Karpas-422 (cell line): ENCODE data around the gene TIAM1. TPM values are rescaled to one million over a fixed set of nuclear protein-coding genes. Genes with fewer than 3 reads are reported as not detected.

Experiments
- DNase-seq: peaks from one replicate; pipeline ENCODE4 v3.0.0-alpha.2; 2015
- H2AFZ ChIP-seq: fragments of 200-600 bp; sonication (generic); 2 replicates; pipeline ENCODE4 v1.6.1; 2014; ENCODE audit warnings: antibody characterized with exemption, low read length, mixed read lengths
- H3K27ac ChIP-seq: fragments of 200-600 bp; sonication (generic); 2 replicates; pipeline ENCODE4 v1.5.1; 2014; ENCODE audit warnings: mild to moderate bottlenecking, low read length, moderate library complexity
- H3K27me3 ChIP-seq: fragments of 200-600 bp; sonication (generic); 2 replicates; pipeline ENCODE4 v1.6.1; 2014; ENCODE audit warnings: low read length, mixed read lengths
- H3K36me3 ChIP-seq: fragments of 200-600 bp; sonication (generic); 2 replicates; pipeline ENCODE4 v1.6.1; 2014; ENCODE audit warnings: low read length, mixed read lengths; ENCODE audit not compliant: insufficient read depth
- H3K4me1 ChIP-seq: fragments of 200-600 bp; sonication (generic); 2 replicates; pipeline ENCODE4 v1.6.1; 2014; ENCODE audit warnings: mild to moderate bottlenecking, low read length, mixed read lengths
- H3K4me2 ChIP-seq: fragments of 200-600 bp; sonication (generic); 2 replicates; pipeline ENCODE4 v1.6.1; 2014; ENCODE audit warnings: low read length, low read depth, mild to moderate bottlenecking; ENCODE audit not compliant: poor library complexity, severe bottlenecking
- H3K4me3 ChIP-seq: fragments of 200-600 bp; sonication (generic); 2 replicates; pipeline ENCODE4 v1.5.1; 2014; ENCODE audit warnings: mild to moderate bottlenecking, antibody characterized with exemption, low read length, mixed read lengths
- H3K79me2 ChIP-seq: fragments of 200-600 bp; sonication (generic); 2 replicates; pipeline ENCODE4 v1.6.1; 2014; ENCODE audit warnings: mild to moderate bottlenecking, low read length, mixed read lengths
- H3K9ac ChIP-seq: fragments of 200-600 bp; sonication (generic); 2 replicates; pipeline ENCODE4 v1.6.0; 2014; ENCODE audit warnings: low read length
- H3K9me2 ChIP-seq: fragments of 200-600 bp; sonication (generic), shearing (Covaris generic); replicated peaks from 2 replicates; pipeline ENCODE4 v1.6.0; 2014; ENCODE audit warnings: mild to moderate bottlenecking, low read length, moderate library complexity; ENCODE audit not compliant: insufficient read depth
- H3K9me3 ChIP-seq: fragments of 300-700, 200-600 bp; sonication (generic); 2 replicates; pipeline ENCODE4 v1.6.1; 2014; ENCODE audit warnings: low read length, mixed read lengths
- H4K20me1 ChIP-seq: fragments of 200-600 bp; sonication (generic); 2 replicates; pipeline ENCODE4 v1.6.1; 2014; ENCODE audit warnings: mild to moderate bottlenecking, antibody characterized with exemption, low read length, low read depth; ENCODE audit not compliant: insufficient read depth
- total RNA-seq: library from RNA; depleted of rRNA; stranded (reverse); fragments of >200 nt; shearing (Covaris generic); gene quantifications from 2 replicates; pipeline ENCODE4 v1.2.3, GENCODE V29; 2014; ENCODE audit warnings: low replicate concordance

TIAM1 gene
- total RNA-seq, 1 experiment from 2014 or later, result 0.63 TPM

DNA sequence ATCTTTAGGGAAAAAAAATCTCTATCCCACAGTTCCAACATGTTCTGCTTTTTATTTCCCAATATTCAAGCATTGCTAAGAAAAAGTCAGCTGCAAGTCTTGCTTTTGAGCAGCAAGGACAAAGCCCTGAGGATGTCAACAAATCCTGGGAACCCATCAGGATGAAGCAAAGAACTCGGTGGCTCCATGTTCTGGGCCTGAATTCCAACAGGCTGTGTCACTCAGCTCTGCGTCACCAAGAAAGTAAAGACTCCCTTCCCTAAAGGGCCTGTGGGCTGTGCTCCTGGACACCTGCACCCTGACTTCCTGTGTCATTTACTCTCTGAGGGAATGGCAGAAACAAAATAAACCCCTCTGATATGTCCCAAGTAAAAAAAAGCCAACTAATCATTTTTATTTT is 95.5 kb downstream of the TIAM1 start:
- no peaks in the 10 kb centered on the region for H3K27me3 ChIP-seq

DNA sequence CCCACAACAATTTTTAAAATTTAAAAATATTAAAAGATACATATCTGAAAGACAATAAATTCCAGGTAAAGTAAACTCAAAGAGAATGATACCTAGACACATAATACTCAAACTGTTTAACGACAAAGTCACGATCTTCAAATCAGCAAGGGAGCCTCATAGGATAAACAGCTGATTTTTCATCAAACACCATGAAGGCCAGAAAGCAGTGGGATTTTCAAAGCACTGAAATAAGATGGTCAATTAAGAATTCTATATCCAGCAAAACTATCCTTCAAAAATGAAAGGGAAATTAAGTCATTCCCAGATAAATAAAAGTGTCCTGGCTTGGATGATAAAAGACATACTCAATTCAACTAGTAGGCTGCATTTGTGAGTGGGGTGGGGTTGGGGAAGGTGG is 100.5 kb downstream of the TIAM1 start:
- H3K4me2 ChIP-seq, result no peak overlapping the region
- H3K9me3 ChIP-seq, result peaks cover 2% of the 10 kb centered on the region; the same call in 1 of the 2 replicates
- H3K9ac ChIP-seq, result no peak overlapping the region
- H3K4me1 ChIP-seq, result no peaks in the 10 kb centered on the region
- no peaks in the 10 kb centered on the region for H4K20me1 ChIP-seq
- H3K4me3 ChIP-seq, result no peak overlapping the region
- no peak for DNase-seq
- no peaks in the 10 kb centered on the region for H3K79me2 ChIP-seq
- H3K9me2 ChIP-seq, result no peaks in the 10 kb centered on the region
- no peak overlapping the region for H2AFZ ChIP-seq
- H3K36me3 ChIP-seq, result no peaks in the 10 kb centered on the region
- no peak overlapping the region for H3K27ac ChIP-seq
- no peaks in the 10 kb centered on the region for H3K27me3 ChIP-seq

More for the DNA sequence above, 95.5 kb downstream of the TIAM1 start:
- Histone ChIP-seq H3K79me2 (no peaks in the 10 kb centered on the region), H3K9ac (no peak overlapping the region), H3K4me3 (no peak overlapping the region), H3K36me3 (no peaks in the 10 kb centered on the region), H2AFZ (no peak overlapping the region), H3K9me2 (no peaks in the 10 kb centered on the region), H3K27ac (no peak overlapping the region), H3K9me3 (no peaks in the 10 kb centered on the region), H3K4me2 (no peak overlapping the region), H3K4me1 (no peaks in the 10 kb centered on the region), H4K20me1 (no peaks in the 10 kb centered on the region; the same call in 1 of the 2 replicates)
- DNase-seq, result no peak

DNA sequence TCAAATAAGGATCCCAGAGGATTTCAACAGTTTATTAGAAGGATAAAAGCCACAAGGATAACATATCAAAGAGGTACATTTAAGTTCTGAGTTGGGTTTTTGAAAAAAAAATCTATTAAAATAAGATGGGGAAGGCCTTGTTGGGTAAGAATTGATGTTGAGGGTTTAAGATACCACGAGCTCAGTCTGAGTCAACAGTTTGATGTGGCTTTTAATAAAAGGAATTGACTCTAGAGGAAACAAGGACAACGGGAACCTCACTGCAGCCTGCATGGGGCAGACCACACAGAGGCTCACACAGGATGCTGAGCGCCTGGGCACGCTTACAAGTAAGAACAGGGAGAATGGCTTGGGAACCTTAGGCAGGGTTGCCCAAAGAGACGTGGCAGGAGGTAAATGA is 107.5 kb downstream of the TIAM1 start:
- no peak overlapping the region for H3K27ac ChIP-seq
- H2AFZ ChIP-seq, result no peak overlapping the region
- H3K36me3 ChIP-seq, result no peaks in the 10 kb centered on the region
- H3K27me3 ChIP-seq, result no peaks in the 10 kb centered on the region
- peaks cover 2% of the 10 kb centered on the region; the same call in 1 of the 2 replicates for H3K9me3 ChIP-seq
- H3K4me3 ChIP-seq, result no peak overlapping the region
- DNase-seq, result no peak
- no peaks in the 10 kb centered on the region for H3K9me2 ChIP-seq
- H3K79me2 ChIP-seq, result no peaks in the 10 kb centered on the region
- no peaks in the 10 kb centered on the region for H3K4me1 ChIP-seq
- no peaks in the 10 kb centered on the region for H4K20me1 ChIP-seq
- no peak overlapping the region for H3K9ac ChIP-seq
- no peak overlapping the region for H3K4me2 ChIP-seq

DNA sequence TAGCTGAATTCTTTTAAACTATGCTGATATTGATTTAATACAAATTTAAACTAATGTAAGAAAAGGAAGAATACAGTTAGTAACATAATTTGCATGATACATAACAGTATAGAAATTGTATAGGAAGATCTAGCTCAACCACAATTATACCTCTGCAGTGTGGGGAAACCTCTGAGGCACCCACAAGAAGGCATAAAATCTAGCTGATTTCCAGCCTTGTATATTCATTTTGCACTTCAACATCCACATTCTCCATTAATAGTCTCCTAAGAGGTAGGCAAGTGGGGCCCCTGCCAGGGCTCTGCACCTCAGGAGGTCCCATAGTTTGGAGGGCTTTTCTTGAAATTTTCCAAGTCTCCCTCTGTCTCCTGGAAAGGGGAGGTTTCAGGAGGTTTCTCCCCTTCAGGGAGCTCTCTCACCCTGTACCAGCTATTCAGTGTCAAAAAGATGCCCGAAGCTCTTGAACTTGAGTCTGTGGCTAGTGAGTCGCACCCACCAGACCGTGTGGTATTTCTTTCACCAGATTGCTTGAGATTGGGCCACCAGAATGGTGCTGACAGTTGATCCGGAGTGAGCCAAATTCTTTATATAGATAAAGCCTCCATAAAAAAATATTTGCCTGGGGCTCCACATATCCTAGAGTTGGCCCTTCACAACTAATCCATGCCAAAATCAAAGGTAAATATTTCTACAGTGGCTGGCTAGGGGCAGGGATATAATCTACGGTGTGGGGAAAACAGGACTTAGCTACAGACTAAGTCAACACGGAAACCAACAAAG is 108.2 kb downstream of the TIAM1 start:
- no peaks in the 10 kb centered on the region for H3K36me3 ChIP-seq
- no peak overlapping the region for H2AFZ ChIP-seq
- no peaks in the 10 kb centered on the region for H4K20me1 ChIP-seq
- no peak overlapping the region for H3K27ac ChIP-seq
- no peaks in the 10 kb centered on the region for H3K9me2 ChIP-seq
- no peak overlapping the region for H3K9ac ChIP-seq
- no peaks in the 10 kb centered on the region for H3K4me1 ChIP-seq
- no peak overlapping the region for H3K4me3 ChIP-seq
- no peaks in the 10 kb centered on the region for H3K27me3 ChIP-seq
- no peak overlapping the region for H3K4me2 ChIP-seq
- no peaks in the 10 kb centered on the region; the same call in 1 of the 2 replicates for H3K9me3 ChIP-seq
- H3K79me2 ChIP-seq, result no peaks in the 10 kb centered on the region
- DNase-seq, result peak; percentile 19

DNA sequence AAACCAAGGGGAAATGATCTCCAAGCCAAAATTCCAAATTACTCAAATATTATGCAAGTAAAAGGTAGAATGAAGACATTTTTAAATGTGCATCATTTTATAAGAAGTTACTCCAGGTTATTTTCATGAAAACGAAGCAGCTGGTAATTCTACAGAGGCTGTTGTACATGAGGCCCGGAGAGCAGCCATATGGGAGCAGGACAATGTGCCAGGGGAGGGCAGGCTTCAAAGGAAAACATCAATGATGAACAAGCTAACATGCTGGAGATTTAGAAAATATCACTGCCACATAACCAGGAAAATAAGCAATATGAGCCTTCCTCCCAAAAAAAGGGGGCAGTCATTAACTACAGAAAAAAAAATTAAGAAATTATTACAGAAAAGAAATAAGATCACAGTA is 109.1 kb downstream of the TIAM1 start:
- no peak overlapping the region for H3K4me2 ChIP-seq
- DNase-seq, result no peak
- no peak overlapping the region for H2AFZ ChIP-seq
- no peaks in the 10 kb centered on the region for H3K9me2 ChIP-seq
- no peak overlapping the region for H3K9ac ChIP-seq
- H3K27me3 ChIP-seq, result no peaks in the 10 kb centered on the region
- H3K4me1 ChIP-seq, result no peaks in the 10 kb centered on the region
- H3K27ac ChIP-seq, result no peak overlapping the region
- no peak overlapping the region for H3K4me3 ChIP-seq
- no peaks in the 10 kb centered on the region for H3K79me2 ChIP-seq
- no peaks in the 10 kb centered on the region for H3K36me3 ChIP-seq
- H3K9me3 ChIP-seq, result no peaks in the 10 kb centered on the region
- H4K20me1 ChIP-seq, result no peaks in the 10 kb centered on the region

DNA sequence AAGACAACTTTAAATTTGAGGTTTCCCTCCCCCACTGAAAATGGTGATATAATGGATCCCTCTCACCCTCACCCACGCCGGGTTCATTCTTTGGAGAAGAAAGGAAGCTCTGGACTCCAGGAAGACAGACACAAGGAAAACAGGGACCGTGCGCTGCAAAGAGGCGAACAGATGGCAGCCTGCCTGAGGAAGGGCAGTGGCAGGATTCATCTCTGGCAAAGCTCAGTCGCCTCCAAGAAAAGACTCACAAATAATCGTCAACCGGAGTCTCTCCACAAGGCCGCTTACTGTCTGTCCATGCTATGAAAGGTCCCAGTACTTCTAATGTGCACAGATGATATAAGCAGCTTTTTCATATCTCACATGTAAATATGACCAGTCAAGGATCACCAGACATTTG is 110.3 kb downstream of the TIAM1 start:
- H3K27me3 ChIP-seq, result no peaks in the 10 kb centered on the region
- no peak overlapping the region for H3K4me3 ChIP-seq
- H3K9me3 ChIP-seq, result no peaks in the 10 kb centered on the region
- no peak overlapping the region for H3K9ac ChIP-seq
- no peaks in the 10 kb centered on the region for H3K9me2 ChIP-seq
- H3K4me2 ChIP-seq, result no peak overlapping the region
- H2AFZ ChIP-seq, result no peak overlapping the region
- no peaks in the 10 kb centered on the region for H4K20me1 ChIP-seq
- no peak overlapping the region for H3K27ac ChIP-seq
- H3K4me1 ChIP-seq, result no peaks in the 10 kb centered on the region
- no peaks in the 10 kb centered on the region for H3K36me3 ChIP-seq
- peak; percentile 5 for DNase-seq
- H3K79me2 ChIP-seq, result no peaks in the 10 kb centered on the region

DNA sequence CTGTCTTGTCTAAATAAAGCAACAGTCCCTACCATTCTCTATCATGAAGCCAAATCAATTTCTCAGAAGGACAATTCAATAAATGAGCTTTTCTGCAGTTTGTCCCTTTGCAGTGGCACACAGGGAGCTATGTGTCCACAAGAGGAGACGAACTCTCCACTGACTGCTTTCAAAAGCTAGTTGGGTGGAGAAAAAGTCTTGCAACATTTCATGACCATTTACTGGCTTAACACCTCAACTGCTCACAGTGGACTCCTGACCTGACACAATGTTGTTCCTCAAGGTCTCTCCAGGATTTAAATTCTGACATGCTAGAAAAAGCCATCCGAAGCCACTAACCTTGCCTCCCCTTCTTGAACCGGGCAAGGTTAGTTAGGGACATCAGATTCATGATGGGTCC is 111.7 kb downstream of the TIAM1 start:
- H3K27me3 ChIP-seq, result no peaks in the 10 kb centered on the region
- no peak overlapping the region for H3K4me2 ChIP-seq
- no peaks in the 10 kb centered on the region for H3K9me3 ChIP-seq
- H3K4me1 ChIP-seq, result no peaks in the 10 kb centered on the region
- H3K36me3 ChIP-seq, result no peaks in the 10 kb centered on the region
- no peak overlapping the region for H3K27ac ChIP-seq
- DNase-seq, result peak; percentile 7
- H3K9ac ChIP-seq, result no peak overlapping the region
- no peak overlapping the region for H2AFZ ChIP-seq
- H3K9me2 ChIP-seq, result no peaks in the 10 kb centered on the region
- H3K79me2 ChIP-seq, result no peaks in the 10 kb centered on the region
- no peaks in the 10 kb centered on the region for H4K20me1 ChIP-seq
- H3K4me3 ChIP-seq, result no peak overlapping the region

DNA sequence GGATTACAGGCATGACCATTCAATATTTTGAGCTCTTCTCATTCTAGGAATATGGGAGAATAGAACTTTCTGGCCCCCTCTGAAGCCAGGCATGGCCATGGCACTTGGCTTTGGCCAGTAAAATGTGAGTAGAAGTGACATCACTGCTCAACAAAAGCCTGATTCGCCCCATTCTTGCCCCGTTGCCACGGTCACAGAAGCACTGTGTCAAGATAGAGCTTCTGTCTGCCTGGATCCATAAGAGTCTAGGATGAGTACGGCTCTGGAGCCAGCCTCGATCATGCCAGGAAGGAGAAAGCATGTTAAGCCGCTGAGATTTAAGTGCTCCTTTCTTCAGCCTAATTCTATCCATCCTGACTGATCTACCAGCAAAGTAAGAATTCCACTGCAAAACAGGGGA is 113.1 kb downstream of the TIAM1 start:
- H4K20me1 ChIP-seq, result no peaks in the 10 kb centered on the region
- H3K4me3 ChIP-seq, result no peak overlapping the region

More for the DNA sequence above, 113.1 kb downstream of the TIAM1 start:
- Histone ChIP-seq H3K36me3 (no peaks in the 10 kb centered on the region), H2AFZ (no peak overlapping the region), H3K4me1 (no peaks in the 10 kb centered on the region), H3K79me2 (no peaks in the 10 kb centered on the region), H3K27me3 (no peaks in the 10 kb centered on the region), H3K27ac (no peak overlapping the region), H3K9me2 (no peaks in the 10 kb centered on the region), H3K9me3 (no peaks in the 10 kb centered on the region), H3K9ac (no peak overlapping the region), H3K4me2 (no peak overlapping the region)
- peak; percentile 25 for DNase-seq
